K562 (cell line): ENCODE measurements around the gene MAP3K20. TPM values are rescaled to one million over a fixed set of nuclear protein-coding genes. Genes with fewer than 3 reads are reported as not detected.

Experiments used
- AFF1 ChIP-seq, 2 experiments: fragments of 450-650 bp; IDR thresholded peaks; 2 replicates each; pipeline ENCODE4 v1.6.1; 2018; ENCODE audit warnings: mild to moderate bottlenecking in 2 of 2, low read depth in 1 of 2; ENCODE audit not compliant: partially characterized antibody in 2 of 2
- CHD1 ChIP-seq: fragments of 200-600 bp; sonication (generic); IDR thresholded peaks from one replicate; pipeline ENCODE4 v1.6.1; 2012; ENCODE audit warnings: mild to moderate bottlenecking, moderate library complexity, low read length, inconsistent platforms
- EP400 ChIP-seq: fragments of 450-650 bp; IDR thresholded peaks from 2 replicates; pipeline ENCODE4 v1.6.1; 2017; ENCODE audit warnings: antibody characterized with exemption, mild to moderate bottlenecking, moderate library complexity
- FOXA1 ChIP-seq: fragments of 450-650 bp; IDR thresholded peaks from 2 replicates; pipeline ENCODE4 v1.6.1; 2016; ENCODE audit warnings: mild to moderate bottlenecking, borderline replicate concordance
- HDAC2 ChIP-seq: fragments of 450-650 bp; IDR thresholded peaks from 2 replicates; pipeline ENCODE4 v1.6.1; 2016; ENCODE audit warnings: mild to moderate bottlenecking
- MAZ ChIP-seq, 2 experiments: fragments of 450-650 bp in 1 of 2; sonication (generic) in 1 of 2; formaldehyde crosslinking; IDR thresholded peaks in 1 of 2; conservative IDR thresholded peaks in 1 of 2; 2 replicates each; pipeline versions ENCODE4 v1.4.0 to v1.5.0; 2020; ENCODE audit warnings: mild to moderate bottlenecking in 1 of 2, missing genetic modification reagents in 1 of 2
- MNT ChIP-seq, 2 experiments: fragments of 450-650 bp; conservative IDR thresholded peaks; 2 replicates each; pipeline ENCODE4 v1.6.1; 2017; ENCODE audit warnings: mild to moderate bottlenecking in 2 of 2, moderate library complexity in 2 of 2
- SMARCE1 ChIP-seq: fragments of 450-650 bp; IDR thresholded peaks from 2 replicates; pipeline ENCODE4 v1.7.1; 2016; ENCODE audit warnings: mild to moderate bottlenecking
- ZNF830 ChIP-seq: fragments of 250-450 bp; sonication (Bioruptor Pico); IDR thresholded peaks from 2 replicates; pipeline ENCODE4 v1.5.0; 2021; ENCODE audit warnings: mild to moderate bottlenecking
- polyA plus RNA-seq, 8 experiments: library from polyadenylated mRNA; depleted of rRNA in 4 of 8; stranded (reverse) in 5 of 8; unstranded in 3 of 8; fragments of >200 nt; fragmentation: Nextera tagmentation in 2 of 8; fragmentation: Illumina TruSeq in 1 of 8; extraction: Ambion mirVana in 2 of 8; extraction: Trizol in 1 of 8; gene quantifications; 2 replicates each; pipeline versions ENCODE4 v1.2.1 to v1.2.3, GENCODE V29; 2011 to 2014; ENCODE audit warnings: inconsistent platforms in 1 of 8, missing spikeins in 1 of 8
- total RNA-seq, 7 experiments: library from RNA; depleted of rRNA in 6 of 7; stranded (reverse); fragments of >200 nt in 6 of 7; fragmentation: Illumina TruSeq in 2 of 7; extraction: Trizol in 2 of 7; gene quantifications; 2 replicates each; pipeline versions ENCODE4 v1.2.1 to v1.2.3, GENCODE V29; 2011 to 2021; ENCODE audit warnings: low replicate concordance in 1 of 7

The MAP3K20 gene
- total and polyA plus RNA-seq, 9 of the 15 experiments (the other 6 are each of a cell fraction or from before 2014, with no cell fraction given) = 9.8 to 34.2 (median 27.3) TPM

- TF ChIP-seq FOXA1 (no peak), MAZ (CRISPR knock-in tag; conservative IDR thresholded peaks at IDR 0.05 in 1 of 2, IDR thresholded peaks at IDR 0.05 in 1 of 2) (peak in 1 of 2 experiments; percentile 12; a peak in 1 of 4 replicates), ZNF830 (CRISPR knock-in tag) (0 out of 2 replicates have a peak, but pooled peaks have one; percentile 15), AFF1 (IDR thresholded peaks at IDR 0.05; ENCODE audit: low read depth in 1 of 2, partially characterized antibody in 2 of 2) (peak in 1 of 2 experiments; percentile 3), CHD1 (peak; percentile 33), MNT (conservative IDR thresholded peaks at IDR 0.05) (0 out of 4 replicates have a peak, but pooled peaks of 1 of the 2 experiments have one; percentile 33), EP400 (0 out of 2 replicates have a peak, but pooled peaks have one; percentile 14), SMARCE1 (0 out of 2 replicates have a peak, but pooled peaks have one; percentile 50), HDAC2 (0 out of 2 replicates have a peak, but pooled peaks have one; percentile 29)
Measured at GRCh38 chr2:173076581-173077345, 1.1 kb downstream of the MAP3K20 start (continued).
